ENCODE measurements around the gene MAGI1. TPM values are rescaled to one million over a fixed set of nuclear protein-coding genes. Genes with fewer than 3 reads are reported as not detected.

Gene MAGI1
- total RNA-seq, 1 donor from 2014 or later = 21.9 TPM

GRCh38 chr3:65793495-65794200, 245.1 kb downstream of the MAGI1 start:
- Mint-ChIP-seq H3K9me3 (ENCODE audit: unreplicated experiment) (no peaks in the 10 kb centered on the region), H3K27me3 (ENCODE audit: unreplicated experiment) (no peaks in the 10 kb centered on the region), H3K4me3 (ENCODE audit: unreplicated experiment) (no peak overlapping the region), H3K27ac (ENCODE audit: unreplicated experiment) (no peak overlapping the region), H3K4me1 (ENCODE audit: unreplicated experiment) (no peaks in the 10 kb centered on the region), H3K36me3 (ENCODE audit: unreplicated experiment) (no peaks in the 10 kb centered on the region)
- no peak for TF ChIP-seq CTCF (IDR thresholded peaks at IDR 0.05)
- no peak for DNase-seq (ENCODE audit: extremely low spot score, unreplicated experiment)

- Mint-ChIP-seq H3K27ac (ENCODE audit: unreplicated experiment) (no peak overlapping the region), H3K4me1 (ENCODE audit: unreplicated experiment) (peaks cover 20% of the 10 kb centered on the region), H3K27me3 (ENCODE audit: unreplicated experiment) (no peaks in the 10 kb centered on the region), H3K36me3 (ENCODE audit: unreplicated experiment) (no peaks in the 10 kb centered on the region), H3K9me3 (ENCODE audit: unreplicated experiment) (no peaks in the 10 kb centered on the region), H3K4me3 (ENCODE audit: unreplicated experiment) (no peak overlapping the region)
- no peak for DNase-seq (ENCODE audit: extremely low spot score, unreplicated experiment)
- TF ChIP-seq CTCF (IDR thresholded peaks at IDR 0.05) = no peak
Observed at GRCh38 chr3:65788461-65788860, 250.3 kb downstream of the MAGI1 start.

GRCh38 chr3:65787827-65788226, 250.9 kb downstream of the MAGI1 start:
- no peak overlapping the region for H3K27ac Mint-ChIP-seq (ENCODE audit: unreplicated experiment)
- peaks cover 23% of the 10 kb centered on the region for H3K4me1 Mint-ChIP-seq (ENCODE audit: unreplicated experiment)
- H3K4me3 Mint-ChIP-seq (ENCODE audit: unreplicated experiment) = no peak overlapping the region
- H3K27me3 Mint-ChIP-seq (ENCODE audit: unreplicated experiment) = no peaks in the 10 kb centered on the region
- H3K36me3 Mint-ChIP-seq (ENCODE audit: unreplicated experiment) = no peaks in the 10 kb centered on the region
- no peak for DNase-seq (ENCODE audit: extremely low spot score, unreplicated experiment)
- TF ChIP-seq CTCF (IDR thresholded peaks at IDR 0.05) = no peak
- H3K9me3 Mint-ChIP-seq (ENCODE audit: unreplicated experiment) = no peaks in the 10 kb centered on the region

GRCh38 chr3:65787340-65787739, 251.4 kb downstream of the MAGI1 start:
- Mint-ChIP-seq H3K4me3 (ENCODE audit: unreplicated experiment) (no peak overlapping the region), H3K36me3 (ENCODE audit: unreplicated experiment) (no peaks in the 10 kb centered on the region), H3K27ac (ENCODE audit: unreplicated experiment) (peak overlapping the region; percentile 43), H3K9me3 (ENCODE audit: unreplicated experiment) (no peaks in the 10 kb centered on the region), H3K4me1 (ENCODE audit: unreplicated experiment) (peaks cover 24% of the 10 kb centered on the region), H3K27me3 (ENCODE audit: unreplicated experiment) (no peaks in the 10 kb centered on the region)
- TF ChIP-seq CTCF (IDR thresholded peaks at IDR 0.05) = no peak
- no peak for DNase-seq (ENCODE audit: extremely low spot score, unreplicated experiment)

- Mint-ChIP-seq H3K36me3 (ENCODE audit: unreplicated experiment) (no peaks in the 10 kb centered on the region), H3K4me1 (ENCODE audit: unreplicated experiment) (peaks cover 24% of the 10 kb centered on the region), H3K27me3 (ENCODE audit: unreplicated experiment) (no peaks in the 10 kb centered on the region), H3K9me3 (ENCODE audit: unreplicated experiment) (no peaks in the 10 kb centered on the region), H3K4me3 (ENCODE audit: unreplicated experiment) (no peak overlapping the region), H3K27ac (ENCODE audit: unreplicated experiment) (peak overlapping the region; percentile 43)
- TF ChIP-seq CTCF (IDR thresholded peaks at IDR 0.05) = no peak
- no peak for DNase-seq (ENCODE audit: extremely low spot score, unreplicated experiment)
Observed at GRCh38 chr3:65786890-65787289, 251.8 kb downstream of the MAGI1 start.

All from osteocyte (in vitro differentiated cells).